Smooth muscle cell (in vitro differentiated cells): ENCODE data around the gene GDPD5. TPM values are rescaled to one million over a fixed set of nuclear protein-coding genes. Genes with fewer than 3 reads are reported as not detected.

Experiments
- DNase-seq: peaks from one replicate; lab custom pipeline; 2025; ENCODE audit not compliant: unreplicated experiment; lab: John Stamatoyannopoulos, UW
- H2AFZ ChIP-seq: fragments of 200-600 bp; sonication (generic); 2 replicates; pipeline ENCODE4 v1.6.0; 2016; ENCODE audit warnings: antibody characterized with exemption, low read depth, mild to moderate bottlenecking
- H3F3A ChIP-seq: fragments of 200-600 bp; sonication (generic); 2 replicates; pipeline ENCODE4 v1.6.0; 2017; ENCODE audit warnings: antibody characterized with exemption, low read depth
- H3K27ac ChIP-seq: fragments of 200-600 bp; sonication (generic); 2 replicates; pipeline ENCODE4 v1.5.1; 2016; ENCODE audit warnings: low read depth, mild to moderate bottlenecking
- H3K27me3 ChIP-seq: fragments of 200-600 bp; sonication (generic); 2 replicates; pipeline ENCODE4 v1.6.1; 2016; ENCODE audit warnings: low read depth, mild to moderate bottlenecking
- H3K36me3 ChIP-seq: fragments of 200-600 bp; sonication (generic); 2 replicates; pipeline ENCODE4 v1.5.1; 2016; ENCODE audit warnings: low read depth
- H3K4me1 ChIP-seq: fragments of 200-600 bp; sonication (generic); 2 replicates; pipeline ENCODE4 v1.5.1; 2016; ENCODE audit warnings: low read depth
- H3K4me2 ChIP-seq: fragments of 200-600 bp; sonication (generic); 2 replicates; pipeline ENCODE4 v1.6.0; 2016; ENCODE audit warnings: mild to moderate bottlenecking
- H3K4me3 ChIP-seq: fragments of 200-600 bp; sonication (generic); 2 replicates; pipeline ENCODE4 v1.5.1; 2016; ENCODE audit warnings: mild to moderate bottlenecking
- H3K79me2 ChIP-seq: fragments of 200-600 bp; sonication (generic); 2 replicates; pipeline ENCODE4 v1.6.0; 2016; ENCODE audit warnings: low read depth, mild to moderate bottlenecking
- H3K9ac ChIP-seq: fragments of 200-600 bp; sonication (generic); 2 replicates; pipeline ENCODE4 v1.6.0; 2016; ENCODE audit warnings: low read depth
- H3K9me3 ChIP-seq: fragments of 200-600 bp; sonication (generic); replicated peaks from 2 replicates; pipeline ENCODE4 v1.5.1; 2016; ENCODE audit warnings: low read depth
- H4K20me1 ChIP-seq: fragments of 200-600 bp; sonication (generic); 2 replicates; pipeline ENCODE4 v1.6.0; 2016; ENCODE audit warnings: low read depth
- CTCF ChIP-seq: fragments of 200-600 bp; sonication (generic); IDR thresholded peaks from 2 replicates; pipeline ENCODE4 v1.5.1; 2017; ENCODE audit warnings: borderline replicate concordance, mild to moderate bottlenecking, antibody characterized with exemption; ENCODE audit not compliant: insufficient read depth, poor library complexity, severe bottlenecking
- WGBS: methylation state at CpG from one replicate; pipeline ENCODE4 v1.1.7; 2016; ENCODE audit warnings: low lambda C conversion rate; 5-methylcytosine and 5-hydroxymethylcytosine counted together
- polyA plus RNA-seq: library from polyadenylated mRNA; unstranded; fragments of >200 nt; fragmentation: Nextera tagmentation; extraction: Ambion mirVana; gene quantifications from 2 replicates; pipeline ENCODE4 v1.2.1, GENCODE V29; 2016
- total RNA-seq: library from RNA; depleted of rRNA; stranded (reverse); fragments of >200 nt; gene quantifications from 2 replicates; pipeline ENCODE4 v1.2.3, GENCODE V29; 2014

The GDPD5 gene
- total and polyA plus RNA-seq, 2 experiments from 2014 or later, result 2.3 to 5.8 TPM

- no peak for TF ChIP-seq CTCF
- Histone ChIP-seq H3K36me3 (no peaks in the 10 kb centered on the region), H3K27ac (peak within 1 kb of the TSS; percentile 99), H3K79me2 (peaks cover 51% of the 10 kb centered on the region), H3K4me2 (peak within 1 kb of the TSS; percentile 94), H3F3A (peaks cover 65% of the 10 kb centered on the region), H3K4me1 (peaks cover 53% of the 10 kb centered on the region), H2AFZ (peak within 1 kb of the TSS; percentile 11), H3K9ac (peak within 1 kb of the TSS; percentile 99), H3K9me3 (no peaks in the 10 kb centered on the region), H4K20me1 (peaks cover 47% of the 10 kb centered on the region), H3K4me3 (peak within 1 kb of the TSS; percentile 95), H3K27me3 (no peaks in the 10 kb centered on the region)
- peak; percentile 73 for DNase-seq
- WGBS, result under 1% methylated on average over 45 of the region's 51 CpGs
Observed at GRCh38 chr11:75562048-75562835, 36.5 kb upstream of the GDPD5 start, which contains the start of gene SERPINH1. Gene SERPINH1, plus strand, starts transcription at chr11:75562253. Its CDS starts 4,097 bp downstream, at chr11:75566350.

- Histone ChIP-seq H4K20me1 (peaks cover 40% of the 10 kb centered on the region), H3K4me1 (peaks cover 53% of the 10 kb centered on the region), H3K36me3 (no peaks in the 10 kb centered on the region), H3K79me2 (peaks cover 45% of the 10 kb centered on the region), H3K4me2 (peak overlapping the region; percentile 94), H3K27me3 (no peaks in the 10 kb centered on the region), H2AFZ (peak overlapping the region; percentile 11), H3F3A (peaks cover 65% of the 10 kb centered on the region), H3K9ac (peak overlapping the region; percentile 99), H3K27ac (peak overlapping the region; percentile 99), H3K4me3 (peak overlapping the region; percentile 95), H3K9me3 (no peaks in the 10 kb centered on the region)
- TF ChIP-seq CTCF, result no peak
- WGBS, result 25% methylated on average over 11 of the region's 21 CpGs
- DNase-seq, result no peak
Observed at GRCh38 chr11:75561426-75562047, 35.8 kb upstream of the GDPD5 start.

GRCh38 chr11:75560644-75561043 is 34.9 kb upstream of the GDPD5 start:
- H3K4me1 ChIP-seq, result peaks cover 45% of the 10 kb centered on the region
- H2AFZ ChIP-seq, result no peak overlapping the region
- WGBS, result 15% methylated on average over 1 of the region's 1 CpG

More at GRCh38 chr11:75560644-75561043, 34.9 kb upstream of the GDPD5 start:
- H3K4me2 ChIP-seq, result peak overlapping the region; percentile 94
- H3K27ac ChIP-seq, result peak overlapping the region; percentile 99
- no peaks in the 10 kb centered on the region for H3K9me3 ChIP-seq
- no peaks in the 10 kb centered on the region for H3K36me3 ChIP-seq
- no peak overlapping the region for H3K4me3 ChIP-seq
- DNase-seq, result no peak
- peak overlapping the region; percentile 21 for H3K9ac ChIP-seq
- no peaks in the 10 kb centered on the region for H3K27me3 ChIP-seq
- peaks cover 64% of the 10 kb centered on the region for H3F3A ChIP-seq
- peaks cover 44% of the 10 kb centered on the region for H3K79me2 ChIP-seq
- no peak for TF ChIP-seq CTCF
- peaks cover 31% of the 10 kb centered on the region for H4K20me1 ChIP-seq
